ENCODE results near the gene MRTFB. TPM values are rescaled to one million over a fixed set of nuclear protein-coding genes. Genes with fewer than 3 reads are reported as not detected.

Gene MRTFB
- total RNA-seq, 4 donors from 2014 or later, result 12.7 to 20.4 (median 14.8) TPM

DNA sequence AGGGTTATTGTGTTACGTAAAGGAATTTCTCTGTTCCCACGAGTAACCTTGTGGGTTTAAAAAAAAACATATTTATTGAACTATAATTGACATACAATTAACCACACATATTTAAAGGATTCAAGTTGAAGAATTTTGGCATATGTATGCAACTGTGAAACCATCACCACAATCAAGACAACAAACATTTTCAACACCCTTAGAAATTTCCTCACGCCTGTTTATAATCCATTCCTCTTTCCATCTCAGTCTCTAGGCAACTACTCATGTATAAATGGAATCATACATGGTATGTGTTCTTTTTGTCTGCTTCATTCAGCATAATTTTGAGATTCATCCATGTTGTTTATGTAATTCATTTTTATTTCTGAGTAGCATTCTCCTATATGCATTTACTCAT is 104.0 kb downstream of the MRTFB start:
- no peaks in the 10 kb centered on the region for H3K36me3 ChIP-seq

DNA sequence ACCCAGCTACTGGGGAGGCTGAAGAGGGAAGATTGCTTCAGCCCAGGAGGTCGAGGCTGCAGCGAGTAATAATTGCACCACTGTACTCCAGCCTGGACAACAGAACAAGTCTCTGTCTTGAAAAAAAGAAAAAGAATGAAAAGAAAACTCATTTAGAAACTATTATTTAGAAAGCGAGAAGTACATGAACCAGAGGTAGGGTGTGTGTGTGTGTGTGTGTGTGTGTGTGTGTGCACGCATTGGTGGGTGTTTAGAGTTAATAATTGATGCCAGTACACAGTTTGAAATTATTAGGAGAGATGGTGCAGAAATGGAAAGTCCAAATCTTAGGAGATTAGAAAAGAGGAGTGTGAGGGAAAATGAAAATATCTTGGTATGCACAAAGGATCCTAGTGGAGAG is 106.6 kb downstream of the MRTFB start:
- intact Hi-C loops (cut with DNase I; ENCODE audit: low total_unique reads) (no loop called here), in situ Hi-C loops (cut with MboI; ENCODE audit: low sequenced_read_pairs in 4 of 4) (no loop called here)
- ATAC-seq, result no peak

More for the DNA sequence above, 104.0 kb downstream of the MRTFB start:
- no peak overlapping the region for H3K27ac ChIP-seq
- no peaks in the 10 kb centered on the region for H3K27me3 ChIP-seq
- no peak overlapping the region for H3K4me3 ChIP-seq
- in situ Hi-C loops (cut with MboI; ENCODE audit: low sequenced_read_pairs in 4 of 4), result no loop called here
- DNase-seq (no peak), ATAC-seq (no peak)
- H3K4me1 ChIP-seq, result no peaks in the 10 kb centered on the region
- intact Hi-C loops (cut with DNase I; ENCODE audit: low total_unique reads), result no loop called here
- TF ChIP-seq POLR2A (IDR thresholded peaks at IDR 0.05), result no peak
- H3K9me3 ChIP-seq, result no peaks in the 10 kb centered on the region

DNA sequence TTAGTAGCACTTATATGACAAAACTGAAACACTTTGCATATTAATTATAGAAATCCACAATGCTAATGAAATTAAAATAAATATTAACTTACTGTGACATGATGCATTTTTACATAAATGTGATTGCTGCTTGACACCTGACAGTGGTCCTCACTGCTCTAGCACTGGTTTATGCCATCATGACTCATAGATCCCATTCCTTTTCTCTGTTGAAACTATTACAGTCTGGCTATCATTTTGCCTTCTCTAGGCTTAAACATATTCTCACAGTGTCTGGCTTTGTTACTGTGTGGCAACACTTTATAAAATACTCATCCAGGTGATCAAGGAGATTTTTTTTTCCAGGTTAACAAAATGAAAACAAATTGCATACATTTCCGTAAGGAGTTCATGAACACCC is 108.0 kb downstream of the MRTFB start:
- DNase-seq (no peak), ATAC-seq (no peak)
- Histone ChIP-seq H3K4me3 (no peak overlapping the region), H3K36me3 (no peaks in the 10 kb centered on the region), H3K27ac (no peak overlapping the region), H3K27me3 (no peaks in the 10 kb centered on the region), H3K9me3 (no peaks in the 10 kb centered on the region), H3K4me1 (peaks cover 0 to 9% of the 10 kb centered on the region in 2 donors)
- in situ Hi-C loops (cut with MboI; ENCODE audit: low sequenced_read_pairs in 4 of 4), result no loop called here
- intact Hi-C loops (cut with DNase I; ENCODE audit: low total_unique reads), result no loop called here
- no peak for TF ChIP-seq POLR2A (IDR thresholded peaks at IDR 0.05)
- TF ChIP-seq, protein P1, sequence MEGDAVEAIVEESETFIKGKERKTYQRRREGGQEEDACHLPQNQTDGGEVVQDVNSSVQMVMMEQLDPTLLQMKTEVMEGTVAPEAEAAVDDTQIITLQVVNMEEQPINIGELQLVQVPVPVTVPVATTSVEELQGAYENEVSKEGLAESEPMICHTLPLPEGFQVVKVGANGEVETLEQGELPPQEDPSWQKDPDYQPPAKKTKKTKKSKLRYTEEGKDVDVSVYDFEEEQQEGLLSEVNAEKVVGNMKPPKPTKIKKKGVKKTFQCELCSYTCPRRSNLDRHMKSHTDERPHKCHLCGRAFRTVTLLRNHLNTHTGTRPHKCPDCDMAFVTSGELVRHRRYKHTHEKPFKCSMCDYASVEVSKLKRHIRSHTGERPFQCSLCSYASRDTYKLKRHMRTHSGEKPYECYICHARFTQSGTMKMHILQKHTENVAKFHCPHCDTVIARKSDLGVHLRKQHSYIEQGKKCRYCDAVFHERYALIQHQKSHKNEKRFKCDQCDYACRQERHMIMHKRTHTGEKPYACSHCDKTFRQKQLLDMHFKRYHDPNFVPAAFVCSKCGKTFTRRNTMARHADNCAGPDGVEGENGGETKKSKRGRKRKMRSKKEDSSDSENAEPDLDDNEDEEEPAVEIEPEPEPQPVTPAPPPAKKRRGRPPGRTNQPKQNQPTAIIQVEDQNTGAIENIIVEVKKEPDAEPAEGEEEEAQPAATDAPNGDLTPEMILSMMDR (IDR thresholded peaks at IDR 0.05 in 4 of 5, conservative IDR thresholded peaks at IDR 0.05 in 1 of 5), result no peak

More for the DNA sequence above, 106.6 kb downstream of the MRTFB start:
- no peak for DNase-seq
- Histone ChIP-seq H3K9me3 (no peaks in the 10 kb centered on the region), H3K27me3 (no peaks in the 10 kb centered on the region), H3K4me3 (no peak overlapping the region), H3K4me1 (peaks cover 0 to 9% of the 10 kb centered on the region in 2 donors), H3K36me3 (no peaks in the 10 kb centered on the region), H3K27ac (no peak overlapping the region)
- TF ChIP-seq, protein P1 (IDR thresholded peaks at IDR 0.05 in 4 of 5, conservative IDR thresholded peaks at IDR 0.05 in 1 of 5), result no peak
- TF ChIP-seq POLR2A (IDR thresholded peaks at IDR 0.05), result no peak

DNA sequence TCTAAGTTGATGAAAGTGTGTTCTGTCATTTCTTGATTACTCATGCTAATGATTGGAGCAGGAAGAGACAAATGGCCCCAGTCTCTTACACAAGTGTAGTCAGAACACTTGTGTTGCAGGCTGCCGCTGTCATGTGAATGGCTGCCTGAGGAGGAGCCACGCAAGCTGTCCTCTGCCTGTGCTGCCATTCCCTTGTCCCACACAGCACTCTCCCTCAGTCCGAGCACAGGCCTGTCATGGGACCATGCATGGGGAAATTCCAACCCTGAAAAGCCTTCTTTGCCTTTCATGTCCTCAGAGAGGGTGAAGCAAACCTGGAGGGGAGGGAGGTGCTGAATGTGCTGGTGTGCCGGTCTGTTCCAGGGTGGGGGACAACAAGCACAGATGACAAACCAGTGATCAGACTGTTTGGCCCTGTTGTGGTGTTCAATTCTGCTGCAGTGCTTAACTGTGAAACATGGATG is 109.4 kb downstream of the MRTFB start:
- Histone ChIP-seq H3K9me3 (no peaks in the 10 kb centered on the region), H3K27ac (no peak overlapping the region), H3K4me1 (peaks cover 12 to 21% of the 10 kb centered on the region in 2 donors), H3K27me3 (no peaks in the 10 kb centered on the region), H3K36me3 (no peaks in the 10 kb centered on the region), H3K4me3 (no peak overlapping the region)
- ATAC-seq, result peak; percentile 36 to 68
- intact Hi-C loops (cut with DNase I; ENCODE audit: low total_unique reads) (no loop called here), in situ Hi-C loops (cut with MboI; ENCODE audit: low sequenced_read_pairs in 4 of 4) (no loop called here)
- no peak for DNase-seq
- TF ChIP-seq, protein P1 (IDR thresholded peaks at IDR 0.05 in 4 of 5, conservative IDR thresholded peaks at IDR 0.05 in 1 of 5), result no peak
- TF ChIP-seq POLR2A (IDR thresholded peaks at IDR 0.05), result no peak

DNA sequence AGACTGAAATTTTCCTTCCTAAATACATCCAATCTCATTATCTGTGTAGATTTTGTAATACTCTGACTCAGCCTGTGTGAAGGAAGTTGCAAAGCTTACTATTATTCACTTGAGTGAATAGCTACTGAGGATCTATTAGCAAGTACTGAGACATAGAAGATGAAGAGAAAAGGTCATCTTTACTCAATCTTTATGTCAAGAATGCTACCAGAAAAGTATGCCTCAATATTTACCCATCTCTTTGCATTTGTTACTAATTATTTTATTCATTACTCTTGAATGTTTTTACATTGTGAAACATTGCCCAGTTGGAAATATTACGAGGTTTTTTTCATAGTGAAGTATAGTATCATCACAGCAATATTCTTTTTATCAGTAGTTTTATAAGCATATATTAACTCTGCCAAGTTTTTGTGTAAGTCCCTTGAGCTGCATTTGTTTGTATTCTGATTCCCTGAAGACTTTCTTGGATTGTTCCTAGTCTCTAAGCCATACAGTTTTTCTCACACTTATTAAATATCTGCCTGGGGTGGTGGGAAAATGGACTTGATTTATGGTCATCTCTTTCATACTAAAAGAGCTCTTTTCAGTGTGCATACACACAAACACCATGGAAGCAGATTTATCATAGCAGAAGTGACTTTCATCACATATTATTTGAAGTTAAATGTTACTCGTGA is 110.4 kb downstream of the MRTFB start:
- DNase-seq (no peak), ATAC-seq (no peak)
- no peak for TF ChIP-seq POLR2A (IDR thresholded peaks at IDR 0.05)
- TF ChIP-seq, protein P1 (IDR thresholded peaks at IDR 0.05 in 4 of 5, conservative IDR thresholded peaks at IDR 0.05 in 1 of 5), result no peak
- no peaks in the 10 kb centered on the region for H3K9me3 ChIP-seq
- no peaks in the 10 kb centered on the region for H3K36me3 ChIP-seq
- intact Hi-C loops (cut with DNase I; ENCODE audit: low total_unique reads), result no loop called here
- H3K27ac ChIP-seq, result no peak overlapping the region
- in situ Hi-C loops (cut with MboI; ENCODE audit: low sequenced_read_pairs in 4 of 4), result no loop called here
- peaks cover 19 to 27% of the 10 kb centered on the region in 2 donors for H3K4me1 ChIP-seq
- no peak overlapping the region for H3K4me3 ChIP-seq
- H3K27me3 ChIP-seq, result no peaks in the 10 kb centered on the region

Data from gastrocnemius medialis (tissue), 4 donors.